KBM-7 (cell line): ENCODE data around the gene HMCN1.
A peak's percentile ranks its signal among the peaks of the same experiment; 100 is the strongest.

Experiments
- DNase-seq: peaks from one replicate; pipeline ENCODE4 v3.0.0-alpha.2; 2015
- in situ Hi-C: fragments of 300-500 bp; cut with MboI; formaldehyde crosslinking; loops from 2 replicates; pipeline ENCODE4 v1.14.3; 2020; ENCODE audit warnings: low sequenced_read_pairs, low pct_unique_long_range_greater_than_20kb, mixed read lengths

HMCN1 gene

GRCh38 chr1:185974367-185975170, 240.4 kb downstream of the HMCN1 start:
- DNase-seq = no peak

GRCh38 chr1:185980891-185981290, 246.7 kb downstream of the HMCN1 start:
- no peak for DNase-seq
- in situ Hi-C loops = no loop called here

More at GRCh38 chr1:185974367-185975170, 240.4 kb downstream of the HMCN1 start:
- in situ Hi-C loops = no loop called here

- in situ Hi-C loops = no loop called here
- no peak for DNase-seq
Observed at GRCh38 chr1:185984113-185984836, 250.1 kb downstream of the HMCN1 start.

GRCh38 chr1:185987611-185988321, 253.6 kb downstream of the HMCN1 start:
- DNase-seq = no peak
- in situ Hi-C loops = no loop called here

- no peak for DNase-seq
- in situ Hi-C loops = no loop called here
Observed at GRCh38 chr1:185990565-185990964, 256.4 kb downstream of the HMCN1 start.

GRCh38 chr1:185991266-185991665, 257.1 kb downstream of the HMCN1 start:
- no peak for DNase-seq
- in situ Hi-C loops = no loop called here

- in situ Hi-C loops = no loop called here
- DNase-seq = no peak
Observed at GRCh38 chr1:185996211-185996610, 262.0 kb downstream of the HMCN1 start.

- DNase-seq = peak; percentile 48
- in situ Hi-C loops = no loop called here
Observed at GRCh38 chr1:185998391-185998790, 264.2 kb downstream of the HMCN1 start.

- DNase-seq = no peak
- in situ Hi-C loops = no loop called here
Observed at GRCh38 chr1:186002406-186002805, 268.2 kb downstream of the HMCN1 start.

GRCh38 chr1:186009039-186009737, 275.0 kb downstream of the HMCN1 start:
- in situ Hi-C loops = no loop called here
- DNase-seq = no peak

- in situ Hi-C loops = no loop called here
- no peak for DNase-seq
Observed at GRCh38 chr1:186014370-186015037, 280.3 kb downstream of the HMCN1 start.

- no peak for DNase-seq
- in situ Hi-C loops = no loop called here
Observed at GRCh38 chr1:186016856-186017255, 282.7 kb downstream of the HMCN1 start.

- DNase-seq = no peak
- in situ Hi-C loops = no loop called here
Observed at GRCh38 chr1:186022184-186022583, 288.0 kb downstream of the HMCN1 start.

- in situ Hi-C loops = no loop called here
- no peak for DNase-seq
Observed at GRCh38 chr1:186026946-186027345, 292.8 kb downstream of the HMCN1 start.

GRCh38 chr1:186027621-186028020, 293.4 kb downstream of the HMCN1 start:
- in situ Hi-C loops = no loop called here
- DNase-seq = no peak

GRCh38 chr1:186030453-186030852, 296.3 kb downstream of the HMCN1 start:
- no peak for DNase-seq
- in situ Hi-C loops = no loop called here

GRCh38 chr1:186033847-186034271, 299.7 kb downstream of the HMCN1 start:
- DNase-seq = no peak
- in situ Hi-C loops = no loop called here

- no peak for DNase-seq
- in situ Hi-C loops = no loop called here
Observed at GRCh38 chr1:186042230-186042629, 308.0 kb downstream of the HMCN1 start.

GRCh38 chr1:186043296-186043695, 309.1 kb downstream of the HMCN1 start:
- in situ Hi-C loops = no loop called here

More at GRCh38 chr1:186043296-186043695, 309.1 kb downstream of the HMCN1 start:
- no peak for DNase-seq
